SKM-1 (cell line): ENCODE results near the gene HSD11B1.

ENCODE experiments used
- DNase-seq: peaks from one replicate; lab custom pipeline; 2025; ENCODE audit not compliant: unreplicated experiment; lab: John Stamatoyannopoulos, UW

The HSD11B1 gene

GRCh38 chr1:209751627-209752231 lies 47.1 kb downstream of the HSD11B1 start:
- DNase-seq = no peak

- DNase-seq = no peak
Observed at GRCh38 chr1:209752890-209753289, 48.2 kb downstream of the HSD11B1 start.

- DNase-seq = no peak
Observed at GRCh38 chr1:209755256-209755655, 50.6 kb downstream of the HSD11B1 start.

- peak; percentile 99 for DNase-seq
Observed at GRCh38 chr1:209755926-209756614, 51.4 kb downstream of the HSD11B1 start, which contains the start of gene TRAF3IP3. Gene TRAF3IP3 (plus strand): TSS chr1:209756053. CDS start chr1:209760040, 3,987 bp downstream.

- peak; percentile 69 for DNase-seq
Observed at GRCh38 chr1:209756615-209757445, 52.2 kb downstream of the HSD11B1 start.

GRCh38 chr1:209758400-209758799 lies 53.8 kb downstream of the HSD11B1 start:
- no peak for DNase-seq

- no peak for DNase-seq
Observed at GRCh38 chr1:209759829-209760359, 55.2 kb downstream of the HSD11B1 start.

- DNase-seq = no peak
Observed at GRCh38 chr1:209761011-209761635, 56.5 kb downstream of the HSD11B1 start.

- DNase-seq = peak; percentile 90
Observed at GRCh38 chr1:209766051-209766450, 61.4 kb downstream of the HSD11B1 start.

GRCh38 chr1:209767096-209767495 lies 62.5 kb downstream of the HSD11B1 start:
- no peak for DNase-seq

- DNase-seq = peak; percentile 71
Observed at GRCh38 chr1:209767706-209768105, 63.1 kb downstream of the HSD11B1 start.

- no peak for DNase-seq
Observed at GRCh38 chr1:209768354-209768774, 63.7 kb downstream of the HSD11B1 start.

GRCh38 chr1:209769171-209769904 lies 64.7 kb downstream of the HSD11B1 start:
- DNase-seq = peak; percentile 87

GRCh38 chr1:209769971-209770370 lies 65.3 kb downstream of the HSD11B1 start:
- no peak for DNase-seq

GRCh38 chr1:209770636-209771415 lies 66.2 kb downstream of the HSD11B1 start:
- no peak for DNase-seq

- no peak for DNase-seq
Observed at GRCh38 chr1:209772126-209772525, 67.5 kb downstream of the HSD11B1 start.

GRCh38 chr1:209774592-209774991 lies 69.9 kb downstream of the HSD11B1 start:
- DNase-seq = no peak

GRCh38 chr1:209775678-209776077 lies 71.0 kb downstream of the HSD11B1 start:
- no peak for DNase-seq

- no peak for DNase-seq
Observed at GRCh38 chr1:209777587-209777986, 72.9 kb downstream of the HSD11B1 start.

- no peak for DNase-seq
Observed at GRCh38 chr1:209778102-209778501, 73.5 kb downstream of the HSD11B1 start.
